Activated B cell treated with CpG ODN at 0.5 μM for 24 hours (primary cell): ENCODE data around the gene SERINC5. TPM values are rescaled to one million over a fixed set of nuclear protein-coding genes. Genes with fewer than 3 reads are reported as not detected.

Source experiments
- ATAC-seq: fragments of 200-7000 bp; cut with Tn5 transposase; one replicate; pipeline ENCODE4 v1.10.0; 2021; ENCODE audit warnings: low read depth, mild to moderate bottlenecking, moderate library complexity
- CTCF ChIA-PET: fragments of 350-600 bp; sonication (Branson Sonifier 250); formaldehyde crosslinking; loops from one replicate; lab custom pipeline; 2021; ENCODE audit warnings: antibody characterized with exemption; lab: Charles Lee
- POLR2A ChIA-PET: fragments of 350-600 bp; sonication (Branson Sonifier 250); formaldehyde crosslinking; loops from one replicate; lab custom pipeline; 2021; ENCODE audit warnings: antibody characterized with exemption; lab: Charles Lee
- DNase-seq: peaks from one replicate; pipeline ENCODE4 v3.0.0; 2022
- H3K27ac Mint-ChIP-seq: one replicate; pipeline ENCODE4 v1.8.0; 2020; ENCODE audit warnings: mixed read lengths
- H3K27me3 Mint-ChIP-seq: one replicate; pipeline ENCODE4 v1.8.0; 2021; ENCODE audit warnings: mixed read lengths
- H3K36me3 Mint-ChIP-seq: one replicate; pipeline ENCODE4 v1.8.0; 2021; ENCODE audit warnings: low read depth, mixed read lengths
- H3K4me1 Mint-ChIP-seq: one replicate; pipeline ENCODE4 v1.8.0; 2021; ENCODE audit warnings: mixed read lengths
- H3K4me3 Mint-ChIP-seq: one replicate; pipeline ENCODE4 v1.8.0; 2020; ENCODE audit warnings: mild to moderate bottlenecking, mixed read lengths
- H3K9me3 Mint-ChIP-seq: one replicate; pipeline ENCODE4 v1.8.0; 2020; ENCODE audit warnings: mixed read lengths
- CTCF ChIP-seq: fragments of 200-600 bp; IDR thresholded peaks from one replicate; pipeline ENCODE4 v1.8.0; 2022; ENCODE audit warnings: antibody characterized with exemption, mild to moderate bottlenecking
- intact Hi-C: fragments of 100-400 bp; cut with micrococcal nuclease; formaldehyde crosslinking; loops from one replicate; pipeline ENCODE4 v1.15.1; 2024
- total RNA-seq: library from RNA; stranded (reverse); gene quantifications from 2 replicates; pipeline ENCODE4 v1.2.3, GENCODE V29; 2022

The SERINC5 gene
- total RNA-seq, 1 donor from 2014 or later: 5.3 TPM

GRCh38 chr5:80220245-80220897, 35.5 kb downstream of the SERINC5 start:
- no peak for ATAC-seq
- no peak for TF ChIP-seq CTCF
- Mint-ChIP-seq H3K36me3 (peaks cover 4% of the 10 kb centered on the region), H3K4me1 (no peaks in the 10 kb centered on the region), H3K9me3 (no peaks in the 10 kb centered on the region), H3K27ac (no peak overlapping the region), H3K4me3 (no peak overlapping the region), H3K27me3 (no peaks in the 10 kb centered on the region)
- intact Hi-C loops: no loop called here
- DNase-seq: no peak
- CTCF ChIA-PET: no interaction called here
- POLR2A ChIA-PET: no interaction called here

GRCh38 chr5:80219391-80219790, 36.5 kb downstream of the SERINC5 start:
- no peak for TF ChIP-seq CTCF
- H3K4me3 Mint-ChIP-seq: no peak overlapping the region
- no peaks in the 10 kb centered on the region for H3K4me1 Mint-ChIP-seq
- ChIA-PET POLR2A (no interaction called here), CTCF (no interaction called here)
- H3K9me3 Mint-ChIP-seq: no peaks in the 10 kb centered on the region
- H3K27me3 Mint-ChIP-seq: no peaks in the 10 kb centered on the region
- no peak overlapping the region for H3K27ac Mint-ChIP-seq
- H3K36me3 Mint-ChIP-seq: peaks cover 4% of the 10 kb centered on the region
- ATAC-seq (no peak), DNase-seq (no peak)
- intact Hi-C loops: no loop called here

- no peak for DNase-seq
These were observed 38.2 kb downstream of the SERINC5 start for GRCh38 chr5:80217667-80218066.

GRCh38 chr5:80216753-80217596, 38.9 kb downstream of the SERINC5 start:
- DNase-seq: no peak
- no peak for ATAC-seq
- ChIA-PET POLR2A (no interaction called here), CTCF (no interaction called here)
- Mint-ChIP-seq H3K4me1 (peaks cover 7% of the 10 kb centered on the region), H3K27ac (no peak overlapping the region), H3K27me3 (no peaks in the 10 kb centered on the region), H3K36me3 (peaks cover 4% of the 10 kb centered on the region), H3K4me3 (no peak overlapping the region), H3K9me3 (no peaks in the 10 kb centered on the region)
- intact Hi-C loops: no loop called here
- TF ChIP-seq CTCF: no peak

More at GRCh38 chr5:80217667-80218066, 38.2 kb downstream of the SERINC5 start:
- H3K36me3 Mint-ChIP-seq: peaks cover 4% of the 10 kb centered on the region
- no peaks in the 10 kb centered on the region for H3K27me3 Mint-ChIP-seq
- H3K4me1 Mint-ChIP-seq: peaks cover 7% of the 10 kb centered on the region
- no peak for ATAC-seq
- no peak for TF ChIP-seq CTCF
- CTCF ChIA-PET: no interaction called here
- no peak overlapping the region for H3K4me3 Mint-ChIP-seq
- no peak overlapping the region for H3K27ac Mint-ChIP-seq
- H3K9me3 Mint-ChIP-seq: no peaks in the 10 kb centered on the region
- intact Hi-C loops: no loop called here
- POLR2A ChIA-PET: no interaction called here

- ChIA-PET POLR2A (no interaction called here), CTCF (no interaction called here)
- Mint-ChIP-seq H3K27me3 (no peaks in the 10 kb centered on the region), H3K9me3 (no peaks in the 10 kb centered on the region), H3K4me1 (peaks cover 7% of the 10 kb centered on the region), H3K36me3 (peaks cover 2% of the 10 kb centered on the region), H3K4me3 (no peak overlapping the region), H3K27ac (no peak overlapping the region)
- DNase-seq: no peak
- no peak for ATAC-seq
- intact Hi-C loops: no loop called here
- no peak for TF ChIP-seq CTCF
These were observed 39.8 kb downstream of the SERINC5 start for GRCh38 chr5:80216096-80216495.
